Measurements from ENCODE around the gene YES1. TPM values are rescaled to one million over a fixed set of nuclear protein-coding genes. Genes with fewer than 3 reads are reported as not detected.
"Not testable (repeated sequence)": the region's sequence is repeated elsewhere in the genome, so short reads cannot be mapped to it uniquely, and the experiment has no call there.

YES1 gene
- total RNA-seq, 2 experiments from 2014 or later, result 12.1 to 12.5 TPM

DNA sequence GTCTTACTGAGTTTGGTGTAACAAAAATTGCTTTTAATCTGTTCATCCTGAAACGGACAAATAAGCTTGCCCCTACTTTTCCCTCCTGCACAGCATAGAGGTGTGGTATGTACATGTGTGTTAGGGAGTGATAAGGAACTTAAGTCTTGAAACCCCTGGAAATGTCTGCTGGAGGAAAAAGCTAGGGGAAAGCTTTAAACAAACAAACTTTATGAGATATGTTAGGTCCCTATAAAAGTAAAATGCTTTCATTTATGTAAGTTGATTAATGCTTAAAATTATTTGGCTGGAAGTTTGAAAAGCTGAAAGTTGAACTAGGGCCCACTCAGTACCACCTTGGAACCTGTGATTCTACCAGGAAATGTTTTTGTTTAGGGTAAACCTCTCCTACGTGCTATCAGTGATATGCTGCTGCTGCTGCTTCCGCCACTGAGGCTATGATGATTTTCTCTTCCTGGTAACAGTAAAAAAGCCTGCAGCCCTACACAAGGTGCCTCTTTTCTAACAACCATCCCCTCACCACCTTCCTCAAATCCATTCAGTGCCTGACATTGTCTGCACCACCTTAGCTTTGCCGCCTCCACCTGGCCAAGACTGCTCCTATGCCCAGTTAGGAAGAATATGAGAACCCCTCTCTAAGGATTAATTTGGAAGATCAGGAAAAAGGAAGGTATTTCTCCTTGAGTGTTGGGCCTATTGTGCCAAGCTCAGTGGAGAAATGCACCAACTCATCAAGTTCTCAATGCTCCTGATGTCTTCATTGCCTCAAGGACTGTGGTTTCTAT, 2.5 kb upstream of the YES1 start:
- peak overlapping the region; percentile 47 for H3K27ac Mint-ChIP-seq
- H3K9me3 Mint-ChIP-seq (ENCODE audit: low read depth), result no peaks in the 10 kb centered on the region
- H3K4me3 Mint-ChIP-seq, result no peak overlapping the region
- H3K27me3 Mint-ChIP-seq, result no peaks in the 10 kb centered on the region
- CTCF ChIA-PET, result interaction anchor here (0.9 to 5.3 kb wide), 6 partner anchors 8 to 102 kb away, joined by 3 to 69 read pairs (median 5); partner anchors contain the start of gene ENOSF1
- DNase-seq (no peak), ATAC-seq (no peak)
- H3K36me3 Mint-ChIP-seq, result peaks cover 6% of the 10 kb centered on the region
- H3K4me1 Mint-ChIP-seq, result peaks cover 52% of the 10 kb centered on the region

DNA sequence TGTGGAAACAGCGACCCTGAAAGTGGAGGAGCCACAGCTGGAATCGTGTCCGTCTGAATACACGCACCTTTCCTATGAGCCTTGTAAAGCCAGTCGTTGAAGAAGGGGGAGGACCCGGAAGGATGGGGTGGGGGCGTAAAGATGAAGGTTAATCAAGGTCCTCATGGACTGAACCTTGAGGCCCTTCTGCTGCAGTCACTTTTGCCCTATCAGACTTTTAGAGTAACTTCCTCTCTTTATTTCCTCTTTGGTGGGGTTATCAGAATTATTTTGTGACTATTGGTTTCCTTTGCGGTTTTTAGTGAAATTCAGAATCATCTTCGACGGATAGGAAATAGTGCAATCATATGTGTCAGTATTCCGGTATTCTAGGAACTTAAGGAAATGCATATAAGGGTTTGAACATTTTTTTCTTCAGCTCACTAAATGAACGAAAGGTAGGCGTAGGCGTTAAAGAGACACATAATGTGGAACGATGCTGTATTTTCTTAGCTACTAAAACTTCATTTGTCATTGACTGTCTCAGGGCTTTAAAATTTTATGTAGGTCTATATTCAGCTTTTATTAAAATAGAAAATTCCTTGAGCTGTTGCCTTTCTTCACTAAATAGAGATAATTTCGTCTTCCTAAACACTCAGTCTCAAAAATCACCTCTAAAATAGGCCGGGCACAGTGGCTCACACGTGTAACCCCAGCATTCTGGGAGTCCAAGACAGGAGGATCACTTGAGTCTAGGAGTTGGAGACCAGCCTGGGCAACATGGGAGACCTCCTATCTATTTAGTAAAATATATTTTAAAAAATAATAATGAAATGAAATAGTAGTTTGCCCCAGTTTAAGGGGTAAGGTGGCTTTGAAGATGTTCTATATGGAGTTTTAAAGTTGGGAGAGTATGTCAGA, 1.4 kb upstream of the YES1 start:
- Mint-ChIP-seq H3K27me3 (no peaks in the 10 kb centered on the region), H3K4me3 (peak overlapping the region; percentile 83), H3K27ac (peak overlapping the region; percentile 99), H3K36me3 (peaks cover 10% of the 10 kb centered on the region), H3K4me1 (peaks cover 61% of the 10 kb centered on the region), H3K9me3 (ENCODE audit: low read depth) (no peaks in the 10 kb centered on the region)
- DNase-seq (peak; percentile 75), ATAC-seq (peak; percentile 25)
- CTCF ChIA-PET, result interaction anchor here (0.6 to 5.3 kb wide), 9 partner anchors 7 to 101 kb away, joined by 3 to 69 read pairs (median 6); partner anchors contain the start of gene ENOSF1

DNA sequence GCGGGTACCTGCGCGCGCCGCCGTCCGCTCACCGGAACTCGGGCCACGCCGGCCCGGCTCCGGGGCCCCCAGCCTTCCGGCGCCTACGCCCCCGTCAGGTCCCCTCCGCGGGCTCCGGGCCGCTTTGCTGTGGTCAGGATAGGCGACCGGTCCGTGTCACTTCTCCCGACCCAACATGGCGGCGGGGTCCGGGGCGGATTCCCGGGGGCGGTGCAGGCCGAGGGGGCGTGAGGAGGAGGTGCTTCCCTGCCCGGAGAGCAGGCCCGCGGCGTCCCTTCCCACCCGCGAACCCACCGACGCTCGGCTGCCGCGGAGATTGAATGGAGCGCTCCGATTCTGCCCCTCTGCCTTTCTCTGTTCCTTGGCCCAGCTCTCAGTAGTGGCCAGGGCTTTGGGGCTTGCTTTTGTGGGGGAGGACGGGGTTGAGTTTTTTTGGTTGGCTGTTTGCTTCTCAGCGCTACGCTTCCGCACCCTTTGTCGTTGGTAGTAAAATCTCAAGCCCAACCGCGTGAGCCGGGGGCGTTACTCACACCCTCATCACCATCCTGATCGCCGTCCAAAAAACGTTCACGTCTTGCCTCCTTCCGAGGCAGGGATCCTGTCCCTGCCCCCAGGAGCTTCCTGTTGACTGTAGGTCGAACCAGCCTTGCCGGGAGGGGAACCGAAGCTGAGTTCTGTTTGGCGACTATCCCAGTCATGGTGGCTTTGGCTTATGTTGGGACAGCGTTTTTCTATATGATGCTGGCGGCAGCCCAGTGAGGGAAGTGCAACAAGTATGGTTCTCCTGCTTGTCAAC, 532 bp upstream of the YES1 start:
- Mint-ChIP-seq H3K36me3 (peaks cover 10% of the 10 kb centered on the region), H3K9me3 (ENCODE audit: low read depth) (no peaks in the 10 kb centered on the region), H3K4me3 (peak overlapping the region; percentile 83), H3K27me3 (no peaks in the 10 kb centered on the region), H3K27ac (peak overlapping the region; percentile 99), H3K4me1 (peaks cover 70% of the 10 kb centered on the region)
- ATAC-seq, result peak; percentile 69
- CTCF ChIA-PET, result interaction anchor here (0.7 to 5.3 kb wide), 5 partner anchors 9 to 100 kb away, joined by 3 to 69 read pairs (median 8); partner anchors contain the start of gene ENOSF1
- peak; percentile 89 for DNase-seq

DNA sequence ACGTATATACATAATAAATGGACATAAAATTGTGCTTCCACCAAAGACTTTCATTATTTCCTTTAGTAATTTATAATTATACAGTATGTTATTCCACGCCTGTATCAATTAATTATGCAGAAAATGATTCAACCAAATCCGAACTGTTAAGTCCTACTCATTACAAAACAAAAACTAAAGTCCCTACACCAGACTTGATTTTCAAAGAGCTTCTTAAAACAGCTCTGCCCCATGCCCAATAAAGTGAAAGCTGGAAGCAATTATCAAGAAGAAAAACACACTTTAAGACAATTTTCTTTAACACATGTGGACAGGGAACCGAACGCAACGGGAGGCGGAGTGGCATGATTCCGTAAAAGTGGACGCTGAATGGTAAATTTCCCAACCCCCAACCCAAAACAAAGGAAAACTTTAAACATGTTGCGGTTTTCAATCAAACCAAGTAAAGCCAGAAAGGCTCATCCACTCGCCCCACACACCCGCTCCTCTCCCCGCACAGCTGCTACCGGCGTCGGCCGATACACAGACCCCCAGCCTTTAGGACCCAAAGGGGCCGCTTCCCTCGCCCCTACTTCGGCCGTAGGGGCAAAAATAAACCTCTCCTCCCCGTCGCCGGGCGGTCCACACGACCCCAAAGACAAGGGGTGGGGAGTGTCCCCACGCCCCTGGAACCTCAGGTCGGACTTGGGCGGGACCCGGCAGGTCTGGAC, 705 bp downstream of the YES1 start:
- Mint-ChIP-seq H3K4me3 (peak overlapping the region; percentile 93), H3K27me3 (no peaks in the 10 kb centered on the region), H3K4me1 (peaks cover 70% of the 10 kb centered on the region), H3K9me3 (ENCODE audit: low read depth) (no peaks in the 10 kb centered on the region), H3K36me3 (peaks cover 12% of the 10 kb centered on the region), H3K27ac (peak overlapping the region; percentile 95)
- CTCF ChIA-PET, result interaction anchor here (1.0 to 3.1 kb wide), 5 partner anchors 19 to 188 kb away, joined by 4 to 12 read pairs (median 9); no protein-coding TSS in a partner anchor
- ATAC-seq (peak; percentile 10), DNase-seq (no peak)

DNA sequence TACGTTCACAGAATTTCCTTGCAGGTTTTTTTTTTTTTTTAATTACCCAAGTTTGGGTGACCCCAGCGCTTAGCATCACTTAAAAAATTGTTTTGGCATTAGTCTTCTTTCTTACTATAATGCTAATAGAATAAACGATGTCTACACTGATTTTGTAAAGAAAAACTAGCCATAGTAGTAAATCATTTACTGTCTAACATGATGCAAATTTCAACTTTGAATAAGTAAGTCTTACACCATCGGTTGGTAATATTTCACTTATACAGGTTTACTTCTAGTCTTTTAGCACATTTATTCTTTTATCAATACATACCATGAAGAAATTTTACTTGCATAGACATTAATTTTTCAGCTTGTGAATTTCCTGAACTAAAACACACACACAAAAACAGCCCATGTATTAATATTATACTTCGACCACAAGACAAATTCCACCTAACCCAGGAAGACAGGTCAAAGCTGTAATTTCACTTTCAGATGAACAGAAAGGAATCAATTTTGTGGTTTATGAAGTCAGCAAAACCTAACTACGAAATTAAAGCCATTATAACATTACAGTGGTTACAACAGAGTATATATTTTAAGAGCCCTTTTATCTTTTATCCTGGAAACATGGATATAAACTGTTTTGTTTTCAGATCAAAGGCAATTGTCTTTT, 1.9 kb downstream of the YES1 start:
- H3K4me3 Mint-ChIP-seq, result peak overlapping the region; percentile 93
- no peak for ATAC-seq
- no peak for DNase-seq
- no peaks in the 10 kb centered on the region for H3K9me3 Mint-ChIP-seq (ENCODE audit: low read depth)
- no peaks in the 10 kb centered on the region for H3K27me3 Mint-ChIP-seq
- H3K4me1 Mint-ChIP-seq, result peaks cover 71% of the 10 kb centered on the region
- peaks cover 12% of the 10 kb centered on the region for H3K36me3 Mint-ChIP-seq
- H3K27ac Mint-ChIP-seq, result peak overlapping the region; percentile 79
- CTCF ChIA-PET, result interaction anchor here (0.8 to 2.3 kb wide), 4 partner anchors 20 to 186 kb away, joined by 3 to 12 read pairs (median 8); no protein-coding TSS in a partner anchor

DNA sequence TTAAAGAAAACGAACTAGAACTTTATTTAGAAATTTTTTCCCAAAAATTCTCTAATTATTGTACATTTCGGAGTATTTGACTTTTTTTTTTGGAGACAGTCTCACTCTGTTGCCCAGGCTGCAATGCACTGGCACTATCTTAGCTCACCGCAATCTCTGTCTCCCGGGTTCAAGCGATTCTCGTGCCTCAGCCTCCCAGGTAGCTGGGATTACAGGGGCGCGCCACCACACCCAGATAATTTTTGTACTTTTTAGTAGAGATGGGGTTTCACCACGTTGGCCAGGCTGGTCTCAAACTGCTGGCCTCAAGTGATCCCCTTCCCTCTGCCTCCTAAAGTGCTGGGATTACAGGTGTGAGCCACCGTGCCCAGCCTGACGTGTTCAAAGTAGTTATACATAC, 2.8 kb downstream of the YES1 start:
- Mint-ChIP-seq H3K36me3 (peaks cover 12% of the 10 kb centered on the region), H3K4me1 (peaks cover 67% of the 10 kb centered on the region)
- DNase-seq; H3K9me3 Mint-ChIP-seq (ENCODE audit: low read depth); ATAC-seq; CTCF ChIA-PET; H3K27me3 Mint-ChIP-seq; H3K4me3 Mint-ChIP-seq; H3K27ac Mint-ChIP-seq: not testable (repeated sequence)

DNA sequence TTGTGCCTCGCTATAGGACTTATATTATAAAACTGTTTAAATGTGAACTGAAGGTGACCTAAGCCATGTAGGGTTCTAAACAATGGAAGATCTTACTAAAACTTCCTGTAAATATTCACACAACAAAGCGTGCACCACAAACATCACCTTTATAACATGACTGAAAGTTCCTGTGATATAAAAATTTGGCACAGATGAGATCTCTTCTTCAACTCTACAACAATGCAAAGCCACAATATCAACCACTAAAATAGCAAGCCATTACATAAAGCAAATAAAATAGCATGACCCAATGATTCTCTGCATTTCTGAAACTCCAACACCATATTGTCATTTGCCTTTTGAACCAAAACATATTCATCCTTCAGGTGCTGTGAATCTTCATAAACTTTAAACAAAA, 3.5 kb downstream of the YES1 start:
- DNase-seq (no peak), ATAC-seq (no peak)
- no peak overlapping the region for H3K4me3 Mint-ChIP-seq
- H3K27me3 Mint-ChIP-seq, result no peaks in the 10 kb centered on the region
- peaks cover 64% of the 10 kb centered on the region for H3K4me1 Mint-ChIP-seq
- no peaks in the 10 kb centered on the region for H3K9me3 Mint-ChIP-seq (ENCODE audit: low read depth)
- CTCF ChIA-PET, result interaction anchor here (1.6 kb wide), 1 partner anchor 22 kb away, joined by 9 read pairs; no protein-coding TSS in a partner anchor
- H3K36me3 Mint-ChIP-seq, result peaks cover 12% of the 10 kb centered on the region
- H3K27ac Mint-ChIP-seq, result no peak overlapping the region

DNA sequence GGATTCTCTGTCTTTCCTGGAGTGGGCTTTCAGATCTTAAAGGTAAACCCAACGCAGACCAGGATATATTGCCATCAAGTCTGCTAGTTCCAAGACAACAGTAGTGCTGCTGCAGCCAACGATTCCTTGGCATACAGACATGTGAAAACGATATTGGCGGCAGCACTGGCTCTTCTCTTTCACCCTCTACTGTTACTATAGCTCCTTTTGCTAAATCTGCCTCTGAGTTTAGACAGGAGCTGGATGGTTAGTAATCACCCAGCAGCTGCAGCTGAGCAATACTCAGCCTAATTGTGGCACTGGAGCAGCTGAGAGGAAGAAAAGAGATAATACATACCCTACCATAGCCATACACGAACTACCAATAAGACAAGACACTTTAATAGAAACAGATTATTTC, 4.0 kb downstream of the YES1 start:
- H3K27ac Mint-ChIP-seq, result peak overlapping the region; percentile 53
- ATAC-seq (no peak), DNase-seq (no peak)
- H3K27me3 Mint-ChIP-seq, result no peaks in the 10 kb centered on the region
- no peak overlapping the region for H3K4me3 Mint-ChIP-seq
- H3K9me3 Mint-ChIP-seq (ENCODE audit: low read depth), result no peaks in the 10 kb centered on the region
- CTCF ChIA-PET, result interaction anchor here (1.6 kb wide), 1 partner anchor 22 kb away, joined by 9 read pairs; no protein-coding TSS in a partner anchor
- peaks cover 63% of the 10 kb centered on the region for H3K4me1 Mint-ChIP-seq
- H3K36me3 Mint-ChIP-seq, result peaks cover 12% of the 10 kb centered on the region

DNA sequence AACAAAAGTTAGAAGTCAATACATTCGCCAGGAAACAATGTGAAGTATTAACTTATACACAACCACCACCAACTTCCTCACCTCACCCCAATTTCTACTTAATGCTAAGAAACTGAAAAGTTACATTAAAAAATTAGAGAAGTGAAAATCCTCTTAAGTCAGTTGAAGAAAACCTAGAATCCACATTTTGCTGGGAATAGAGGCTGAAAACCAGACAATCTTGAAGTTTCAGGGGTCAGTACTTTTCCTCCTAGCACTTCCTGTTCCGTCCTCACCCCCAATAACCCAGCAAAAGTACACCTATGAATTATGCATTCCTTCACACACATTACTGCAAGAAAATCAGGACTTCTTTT, 6.3 kb downstream of the YES1 start:
- no peaks in the 10 kb centered on the region for H3K27me3 Mint-ChIP-seq
- ATAC-seq, result no peak
- H3K4me3 Mint-ChIP-seq, result peak overlapping the region; percentile 69
- H3K27ac Mint-ChIP-seq, result peak overlapping the region; percentile 88
- peaks cover 60% of the 10 kb centered on the region for H3K4me1 Mint-ChIP-seq
- no peaks in the 10 kb centered on the region for H3K9me3 Mint-ChIP-seq (ENCODE audit: low read depth)
- no peak for DNase-seq
- CTCF ChIA-PET, result interaction anchor here (0.7 to 3.4 kb wide), 5 partner anchors 25 to 93 kb away, joined by 3 to 18 read pairs (median 3); partner anchors contain the start of gene ENOSF1
- peaks cover 12% of the 10 kb centered on the region for H3K36me3 Mint-ChIP-seq

DNA sequence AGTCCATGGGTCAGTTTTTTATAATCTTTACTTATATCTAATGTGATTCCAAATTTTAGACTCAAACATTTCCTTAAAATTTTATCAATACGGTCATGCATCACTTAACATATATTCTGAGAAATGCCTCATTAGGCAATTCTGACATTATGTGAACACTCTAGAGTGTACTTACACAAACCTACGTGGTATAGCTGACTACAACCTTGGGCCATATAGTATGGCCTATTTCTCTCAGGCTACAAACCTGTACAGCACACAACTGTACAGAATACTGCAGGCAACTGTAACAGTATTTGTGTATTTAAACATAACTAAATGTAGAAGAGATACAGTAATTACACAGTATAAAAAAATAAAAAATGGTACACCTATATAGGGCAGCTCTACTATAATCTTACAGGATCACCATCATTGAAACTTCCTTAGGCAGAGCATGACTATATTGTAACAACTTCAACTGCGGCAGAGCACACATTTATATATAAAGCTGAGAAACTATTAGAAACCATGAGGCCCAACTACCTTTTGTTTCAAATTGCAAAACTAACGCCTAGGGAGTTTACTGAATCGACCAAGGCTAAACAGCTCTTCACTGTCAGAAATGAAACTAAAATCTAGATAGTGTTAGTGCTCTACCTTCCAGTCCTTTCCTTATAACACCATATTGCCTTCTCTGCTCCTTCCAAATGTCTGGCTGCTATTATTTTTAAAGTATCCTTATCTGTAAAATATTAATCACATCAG, 6.9 kb downstream of the YES1 start:
- Mint-ChIP-seq H3K9me3 (ENCODE audit: low read depth) (no peaks in the 10 kb centered on the region), H3K4me1 (peaks cover 61% of the 10 kb centered on the region), H3K27me3 (no peaks in the 10 kb centered on the region), H3K4me3 (peak overlapping the region; percentile 69), H3K36me3 (peaks cover 12% of the 10 kb centered on the region), H3K27ac (peak overlapping the region; percentile 88)
- ATAC-seq, result peak; percentile 64
- CTCF ChIA-PET, result interaction anchor here (0.7 to 3.4 kb wide), 6 partner anchors 8 to 66 kb away, joined by 3 to 18 read pairs (median 3); no protein-coding TSS in a partner anchor
- no peak for DNase-seq

DNA sequence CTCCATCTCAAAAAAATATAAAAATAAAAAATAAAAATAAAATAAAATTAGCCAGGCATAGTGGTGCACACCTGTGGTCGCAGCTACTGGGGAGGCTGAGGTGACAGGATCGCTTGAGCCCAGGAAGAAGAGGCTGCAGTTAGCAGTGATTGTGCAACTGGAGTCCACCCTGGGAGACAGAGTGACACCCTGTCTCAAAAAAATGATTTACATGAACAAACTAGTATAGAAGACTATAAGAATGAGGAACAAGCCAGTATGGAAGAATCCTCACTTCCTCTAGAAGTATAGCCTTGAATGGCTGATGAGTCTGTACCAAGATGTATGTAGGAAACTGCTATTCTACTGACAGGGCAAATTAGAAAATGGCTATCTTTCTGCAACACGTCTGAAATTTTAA, 10.9 kb downstream of the YES1 start:
- H3K4me1 Mint-ChIP-seq, result peaks cover 36% of the 10 kb centered on the region
- no peak overlapping the region for H3K27ac Mint-ChIP-seq
- no peak for ATAC-seq
- H3K36me3 Mint-ChIP-seq, result peaks cover 3% of the 10 kb centered on the region
- H3K9me3 Mint-ChIP-seq (ENCODE audit: low read depth), result no peaks in the 10 kb centered on the region
- CTCF ChIA-PET, result interaction anchor here (0.8 kb wide), 2 partner anchors 14 to 29 kb away, joined by 3 read pairs; no protein-coding TSS in a partner anchor
- H3K27me3 Mint-ChIP-seq, result no peaks in the 10 kb centered on the region
- DNase-seq, result no peak
- no peak overlapping the region for H3K4me3 Mint-ChIP-seq
